ENCODE results near the gene COLEC11.

The COLEC11 gene

GRCh38 chr2:3639653-3640052 is 44.7 kb downstream of the COLEC11 start:
- DNase-seq = peak; percentile 14

GRCh38 chr2:3641181-3641580 is 46.3 kb downstream of the COLEC11 start:
- no peak for DNase-seq

- no peak for DNase-seq
Measured at GRCh38 chr2:3641841-3642421, 47.0 kb downstream of the COLEC11 start.

- no peak for DNase-seq
Measured at GRCh38 chr2:3642521-3643215, 47.8 kb downstream of the COLEC11 start.

- no peak for DNase-seq
Measured at GRCh38 chr2:3643371-3644245, 48.7 kb downstream of the COLEC11 start.

GRCh38 chr2:3644246-3644525 is 49.3 kb downstream of the COLEC11 start:
- DNase-seq = no peak

- no peak for DNase-seq
Measured at GRCh38 chr2:3644891-3645605, 50.1 kb downstream of the COLEC11 start.

GRCh38 chr2:3645745-3646389 is 51.0 kb downstream of the COLEC11 start:
- DNase-seq = no peak

- no peak for DNase-seq
Measured at GRCh38 chr2:3646446-3646845, 51.5 kb downstream of the COLEC11 start.

GRCh38 chr2:3647246-3647645 is 52.3 kb downstream of the COLEC11 start:
- no peak for DNase-seq

- DNase-seq = no peak
Measured at GRCh38 chr2:3647831-3648651, 53.1 kb downstream of the COLEC11 start.

- no peak for DNase-seq
Measured at GRCh38 chr2:3648652-3649177, 53.8 kb downstream of the COLEC11 start.

GRCh38 chr2:3649581-3649980 is 54.7 kb downstream of the COLEC11 start:
- no peak for DNase-seq

GRCh38 chr2:3650140-3650920 is 55.4 kb downstream of the COLEC11 start:
- DNase-seq = no peak

- DNase-seq = peak; percentile 73
Measured at GRCh38 chr2:3651691-3652648, 57.1 kb downstream of the COLEC11 start.

- DNase-seq = no peak
Measured at GRCh38 chr2:3652896-3653625, 58.1 kb downstream of the COLEC11 start.

GRCh38 chr2:3654011-3654410 is 59.1 kb downstream of the COLEC11 start:
- DNase-seq = no peak

GRCh38 chr2:3654531-3655225 is 59.8 kb downstream of the COLEC11 start:
- DNase-seq = no peak

All from stimulated activated CD8-positive, alpha-beta memory T cell treated with anti-CD3 and anti-CD28 coated beads, Interleukin-4, amount 100 ng/mL, for 48 hours (primary cell).